ENCODE measurements around the gene FRAS1. TPM values are rescaled to one million over a fixed set of nuclear protein-coding genes. Genes with fewer than 3 reads are reported as not detected.

FRAS1 gene
- total and polyA plus RNA-seq, 12 donors = 0.20 to 2.3 (median 0.84) TPM

DNA sequence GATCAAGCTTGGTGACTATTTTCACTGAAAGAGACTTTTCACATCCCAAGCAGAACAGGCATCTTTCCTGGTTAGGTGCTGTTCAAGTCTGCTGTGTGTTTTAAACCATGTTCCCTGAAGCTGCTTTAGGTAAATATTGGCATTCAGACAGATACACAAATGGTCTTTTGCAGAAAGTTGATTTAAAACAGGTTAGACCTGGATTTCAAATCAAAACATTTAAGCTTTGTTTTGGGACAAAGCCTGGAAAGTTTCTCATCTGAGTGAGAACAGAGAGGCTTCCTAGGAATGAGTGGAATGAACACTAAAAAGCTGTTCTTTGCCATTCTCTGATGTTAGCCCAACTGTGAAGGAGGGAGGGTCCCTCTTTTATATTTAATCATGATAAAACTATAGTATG, 504.6 kb downstream of the FRAS1 start:
- H3K27me3 ChIP-seq = no peaks in the 10 kb centered on the region
- TF ChIP-seq POLR2A (IDR thresholded peaks at IDR 0.05) = no peak
- TF ChIP-seq, protein P1, sequence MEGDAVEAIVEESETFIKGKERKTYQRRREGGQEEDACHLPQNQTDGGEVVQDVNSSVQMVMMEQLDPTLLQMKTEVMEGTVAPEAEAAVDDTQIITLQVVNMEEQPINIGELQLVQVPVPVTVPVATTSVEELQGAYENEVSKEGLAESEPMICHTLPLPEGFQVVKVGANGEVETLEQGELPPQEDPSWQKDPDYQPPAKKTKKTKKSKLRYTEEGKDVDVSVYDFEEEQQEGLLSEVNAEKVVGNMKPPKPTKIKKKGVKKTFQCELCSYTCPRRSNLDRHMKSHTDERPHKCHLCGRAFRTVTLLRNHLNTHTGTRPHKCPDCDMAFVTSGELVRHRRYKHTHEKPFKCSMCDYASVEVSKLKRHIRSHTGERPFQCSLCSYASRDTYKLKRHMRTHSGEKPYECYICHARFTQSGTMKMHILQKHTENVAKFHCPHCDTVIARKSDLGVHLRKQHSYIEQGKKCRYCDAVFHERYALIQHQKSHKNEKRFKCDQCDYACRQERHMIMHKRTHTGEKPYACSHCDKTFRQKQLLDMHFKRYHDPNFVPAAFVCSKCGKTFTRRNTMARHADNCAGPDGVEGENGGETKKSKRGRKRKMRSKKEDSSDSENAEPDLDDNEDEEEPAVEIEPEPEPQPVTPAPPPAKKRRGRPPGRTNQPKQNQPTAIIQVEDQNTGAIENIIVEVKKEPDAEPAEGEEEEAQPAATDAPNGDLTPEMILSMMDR (IDR thresholded peaks at IDR 0.05) = no peak
- intact Hi-C loops (cut with DNase I) = no loop called here
- H3K27ac ChIP-seq = peak overlapping the region in 1 of 5 donors; percentile 3
- H3K36me3 ChIP-seq (replicated peaks in 1 of 2) = no peaks in the 10 kb centered on the region
- H3K9me3 ChIP-seq (replicated peaks in 1 of 3) = no peaks in the 10 kb centered on the region
- H3K4me1 ChIP-seq (replicated peaks in 1 of 2) = peaks cover 0 to 6% of the 10 kb centered on the region in 2 donors
- no peak overlapping the region for H3K4me3 ChIP-seq
- no peak for DNase-seq

- intact Hi-C loops (cut with DNase I) = no loop called here
- no peaks in the 10 kb centered on the region for H3K36me3 ChIP-seq (replicated peaks in 1 of 2)
- TF ChIP-seq, protein P1 (IDR thresholded peaks at IDR 0.05) = no peak
- no peak for TF ChIP-seq POLR2A (IDR thresholded peaks at IDR 0.05)
- no peak overlapping the region for H3K27ac ChIP-seq
- no peak for DNase-seq
- H3K27me3 ChIP-seq = no peaks in the 10 kb centered on the region
- H3K4me1 ChIP-seq (replicated peaks in 1 of 2) = peaks cover 0 to 6% of the 10 kb centered on the region in 2 donors
- H3K4me3 ChIP-seq = no peak overlapping the region
- WGBS, 4 donors = 61 to 75% (median 66%) methylated on average over 4 of the region's 4 CpGs
- no peaks in the 10 kb centered on the region for H3K9me3 ChIP-seq (replicated peaks in 1 of 3)
Observed at GRCh38 chr4:78562687-78563086, 505.6 kb downstream of the FRAS1 start.

DNA sequence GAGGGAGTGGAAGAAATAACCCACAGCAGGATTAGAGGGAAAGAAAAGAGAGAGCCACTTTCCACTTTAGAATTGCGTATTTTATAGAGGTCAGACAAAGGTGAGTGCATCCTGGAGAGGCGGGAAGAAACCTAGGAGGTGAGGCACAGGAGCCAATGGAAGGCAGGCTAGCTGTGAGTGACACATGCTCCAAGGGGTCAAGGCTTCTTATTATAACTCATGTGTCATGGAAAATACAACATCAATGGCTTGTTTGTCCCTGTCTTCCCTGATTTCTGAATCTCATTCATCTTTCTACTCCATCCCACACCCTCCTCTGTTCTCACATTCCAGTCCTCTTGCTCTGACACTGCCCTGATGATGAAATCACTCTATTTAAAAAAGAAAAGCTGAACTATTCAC, 508.8 kb downstream of the FRAS1 start:
- H3K4me1 ChIP-seq (replicated peaks in 1 of 2) = peaks cover 0 to 18% of the 10 kb centered on the region in 2 donors
- no peak for TF ChIP-seq POLR2A (IDR thresholded peaks at IDR 0.05)
- TF ChIP-seq, protein P1 (IDR thresholded peaks at IDR 0.05) = no peak
- H3K9me3 ChIP-seq (replicated peaks in 1 of 3) = no peaks in the 10 kb centered on the region

DNA sequence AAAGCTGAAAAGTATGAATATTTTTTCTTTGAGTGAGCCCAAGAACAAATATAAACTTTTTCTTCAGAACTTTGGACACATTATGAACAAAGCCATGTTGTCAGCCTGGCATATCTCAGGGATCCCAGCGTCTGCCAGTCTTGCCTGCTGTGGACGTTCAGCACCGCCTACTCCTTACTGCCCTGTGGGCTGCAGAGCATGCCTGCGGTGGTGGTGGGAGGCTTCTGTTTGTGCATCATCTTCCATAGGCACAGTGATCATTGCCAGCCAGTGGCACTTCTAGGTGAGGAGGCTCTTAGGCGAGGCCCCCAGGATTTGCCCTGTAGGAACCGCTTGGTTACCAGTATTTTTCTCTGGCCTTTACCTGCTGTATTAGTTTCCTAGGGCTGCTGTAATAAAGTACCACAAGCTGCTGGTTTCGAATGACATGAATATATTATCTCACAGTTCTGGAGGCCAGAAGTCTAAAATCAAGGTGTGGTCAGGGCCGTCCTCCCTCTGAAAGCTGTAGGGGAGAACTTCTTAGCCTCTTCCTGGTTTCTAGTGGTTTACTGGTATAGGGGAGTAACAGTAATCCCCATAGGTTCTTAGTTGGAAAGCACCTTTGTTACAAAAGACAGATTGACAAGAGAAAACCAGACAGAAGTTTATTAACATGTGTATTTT, 509.8 kb downstream of the FRAS1 start:
- Histone ChIP-seq H3K36me3 (replicated peaks in 1 of 2) (no peaks in the 10 kb centered on the region), H3K27ac (no peak overlapping the region), H3K27me3 (no peaks in the 10 kb centered on the region), H3K9me3 (replicated peaks in 1 of 3) (no peaks in the 10 kb centered on the region), H3K4me1 (replicated peaks in 1 of 2) (peaks cover 0 to 16% of the 10 kb centered on the region in 2 donors), H3K4me3 (no peak overlapping the region)
- intact Hi-C loops (cut with DNase I) = no loop called here
- 88 to 92% (median 90%) methylated on average over 8 of the region's 8 CpGs for WGBS, 4 donors
- TF ChIP-seq, protein P1 (IDR thresholded peaks at IDR 0.05) = no peak
- no peak for TF ChIP-seq POLR2A (IDR thresholded peaks at IDR 0.05)
- DNase-seq = no peak

More for the DNA sequence above, 508.8 kb downstream of the FRAS1 start:
- intact Hi-C loops (cut with DNase I) = no loop called here
- Histone ChIP-seq H3K27ac (peak overlapping the region in 1 of 5 donors; percentile 29), H3K4me3 (no peak overlapping the region), H3K27me3 (no peaks in the 10 kb centered on the region), H3K36me3 (replicated peaks in 1 of 2) (no peaks in the 10 kb centered on the region)
- 84 to 94% (median 89%) methylated on average over 2 of the region's 2 CpGs for WGBS, 4 donors
- no peak for DNase-seq
